ENCODE measurements around the gene RPL22L1. TPM values are rescaled to one million over a fixed set of nuclear protein-coding genes. Genes with fewer than 3 reads are reported as not detected.
A peak's percentile ranks its signal among the peaks of the same experiment; 100 is the strongest.
"Not testable (repeated sequence)": the region's sequence is repeated elsewhere in the genome, so short reads cannot be mapped to it uniquely, and the experiment has no call there.

RPL22L1 gene
- total and polyA plus RNA-seq, 4 donors: 21.3 to 252 (median 114) TPM

DNA sequence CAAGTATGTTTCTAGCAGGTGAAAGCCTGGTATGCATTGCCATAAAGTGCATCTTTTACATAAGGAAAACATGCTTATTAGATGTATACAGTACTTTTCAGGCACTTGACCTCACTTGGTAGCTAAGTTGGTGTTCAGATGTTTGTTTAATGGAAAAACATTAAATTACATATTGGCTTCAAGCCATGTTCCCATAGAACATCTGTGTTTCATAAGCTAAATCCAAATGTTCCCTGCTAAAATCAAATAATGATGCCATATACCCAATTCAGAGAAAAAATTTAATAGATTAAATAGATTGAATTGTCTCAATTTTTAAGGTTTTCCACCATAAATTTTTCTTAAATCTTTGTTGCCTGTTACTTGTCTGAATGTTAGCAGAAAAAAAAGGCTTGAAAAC, 19.1 kb upstream of the RPL22L1 start:
- no peak overlapping the region for H3K27ac ChIP-seq (ENCODE audit: low read depth in 1 of 2, low read length in 1 of 2)
- no peak for ATAC-seq (ENCODE audit: insufficient read depth, low FRiP score)
- H3K9ac ChIP-seq (ENCODE audit: insufficient read depth in 1 of 2, low read length in 2 of 2): no peak overlapping the region
- H3K4me3 ChIP-seq: no peak overlapping the region
- DNase-seq: peak in 2 of 3 donors; percentile 44 to 61
- TF ChIP-seq, protein P1, sequence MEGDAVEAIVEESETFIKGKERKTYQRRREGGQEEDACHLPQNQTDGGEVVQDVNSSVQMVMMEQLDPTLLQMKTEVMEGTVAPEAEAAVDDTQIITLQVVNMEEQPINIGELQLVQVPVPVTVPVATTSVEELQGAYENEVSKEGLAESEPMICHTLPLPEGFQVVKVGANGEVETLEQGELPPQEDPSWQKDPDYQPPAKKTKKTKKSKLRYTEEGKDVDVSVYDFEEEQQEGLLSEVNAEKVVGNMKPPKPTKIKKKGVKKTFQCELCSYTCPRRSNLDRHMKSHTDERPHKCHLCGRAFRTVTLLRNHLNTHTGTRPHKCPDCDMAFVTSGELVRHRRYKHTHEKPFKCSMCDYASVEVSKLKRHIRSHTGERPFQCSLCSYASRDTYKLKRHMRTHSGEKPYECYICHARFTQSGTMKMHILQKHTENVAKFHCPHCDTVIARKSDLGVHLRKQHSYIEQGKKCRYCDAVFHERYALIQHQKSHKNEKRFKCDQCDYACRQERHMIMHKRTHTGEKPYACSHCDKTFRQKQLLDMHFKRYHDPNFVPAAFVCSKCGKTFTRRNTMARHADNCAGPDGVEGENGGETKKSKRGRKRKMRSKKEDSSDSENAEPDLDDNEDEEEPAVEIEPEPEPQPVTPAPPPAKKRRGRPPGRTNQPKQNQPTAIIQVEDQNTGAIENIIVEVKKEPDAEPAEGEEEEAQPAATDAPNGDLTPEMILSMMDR (IDR thresholded peaks at IDR 0.05; ENCODE audit: control extremely low read depth, extremely low read depth): no peak
- H3K9me3 ChIP-seq (ENCODE audit: control insufficient read depth in 4 of 4, insufficient read depth in 3 of 4, low read length in 3 of 4): no peaks in the 10 kb centered on the region
- H3K27me3 ChIP-seq (ENCODE audit: control insufficient read depth in 3 of 3, insufficient read depth in 3 of 3, low read length in 2 of 3): no peaks in the 10 kb centered on the region
- H3K4me1 ChIP-seq (ENCODE audit: control insufficient read depth in 5 of 5, insufficient read depth in 5 of 5, low read length in 5 of 5): peaks cover 0 to 5% (median 0%) of the 10 kb centered on the region in 5 donors
- H3K36me3 ChIP-seq (ENCODE audit: control insufficient read depth in 4 of 4, insufficient read depth in 4 of 4, low read length in 4 of 4): no peaks in the 10 kb centered on the region

DNA sequence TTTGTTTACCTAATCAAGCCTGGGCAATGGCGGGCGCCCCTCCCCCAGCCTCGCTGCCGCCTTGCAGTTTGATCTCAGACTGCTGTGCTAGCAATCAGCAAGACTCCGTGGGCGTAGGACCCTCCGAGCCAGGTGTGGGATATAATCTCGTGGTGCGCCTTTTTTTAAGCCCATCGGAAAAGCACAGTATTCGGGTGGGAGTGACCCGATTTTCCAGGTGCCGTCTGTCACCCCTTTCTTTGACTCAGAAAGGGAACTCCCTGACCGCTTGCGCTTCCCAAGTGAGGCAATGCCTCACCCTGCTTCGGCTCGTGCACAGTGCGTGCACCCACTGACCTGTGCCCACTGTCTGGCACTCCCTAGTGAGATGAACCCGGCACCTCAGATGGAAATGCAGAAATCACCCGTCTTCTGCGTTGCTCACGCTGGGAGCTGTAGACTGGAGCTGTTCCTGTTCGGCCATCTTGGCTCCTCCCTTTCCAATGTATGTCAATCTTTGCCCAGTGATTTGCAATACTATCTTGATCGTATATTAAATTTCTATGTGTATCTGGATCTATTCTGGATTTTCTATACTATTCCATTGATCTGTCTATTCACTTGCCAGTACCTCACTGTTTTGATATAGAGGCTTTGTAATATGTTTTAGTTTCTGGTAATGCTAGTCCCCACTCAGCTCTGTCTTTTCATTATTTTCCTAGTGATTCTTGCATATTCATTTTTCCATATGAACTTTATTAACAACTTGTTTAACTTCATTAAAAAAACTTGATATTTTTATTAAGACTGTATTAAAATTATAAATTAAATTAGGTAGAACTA, 14.3 kb upstream of the RPL22L1 start:
- not testable (repeated sequence) for H3K9me3 ChIP-seq (ENCODE audit: control insufficient read depth in 4 of 4, insufficient read depth in 3 of 4, low read length in 3 of 4); DNase-seq; H3K4me3 ChIP-seq; H3K27ac ChIP-seq (ENCODE audit: low read depth in 1 of 2, low read length in 1 of 2); H3K36me3 ChIP-seq (ENCODE audit: control insufficient read depth in 4 of 4, insufficient read depth in 4 of 4, low read length in 4 of 4); H3K4me1 ChIP-seq (ENCODE audit: control insufficient read depth in 5 of 5, insufficient read depth in 5 of 5, low read length in 5 of 5); H3K27me3 ChIP-seq (ENCODE audit: control insufficient read depth in 3 of 3, insufficient read depth in 3 of 3, low read length in 2 of 3); H3K9ac ChIP-seq (ENCODE audit: insufficient read depth in 1 of 2, low read length in 2 of 2); ATAC-seq (ENCODE audit: insufficient read depth, low FRiP score)
- WGBS, 2 donors: 92 to 94% methylated on average over 20 of the region's 24 CpGs

DNA sequence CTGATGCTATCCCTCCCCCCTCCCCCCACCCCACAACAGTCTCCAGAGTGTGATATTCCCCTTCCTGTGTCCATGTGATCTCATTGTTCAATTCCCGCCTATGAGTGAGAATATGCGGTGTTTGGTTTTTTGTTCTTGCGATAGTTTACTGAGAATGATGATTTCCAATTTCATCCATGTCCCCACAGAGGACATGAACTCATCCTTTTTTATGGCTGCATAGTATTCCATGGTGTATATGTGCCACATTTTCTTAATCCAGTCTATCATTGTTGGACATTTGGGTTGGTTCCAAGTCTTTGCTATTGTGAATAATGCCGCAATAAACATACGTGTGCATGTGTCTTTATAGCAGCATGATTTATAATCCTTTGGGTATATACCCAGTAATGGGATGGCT, 8.7 kb upstream of the RPL22L1 start:
- not testable (repeated sequence) for H3K27ac ChIP-seq (ENCODE audit: low read depth in 1 of 2, low read length in 1 of 2); H3K9me3 ChIP-seq (ENCODE audit: control insufficient read depth in 4 of 4, insufficient read depth in 3 of 4, low read length in 3 of 4); DNase-seq; H3K4me1 ChIP-seq (ENCODE audit: control insufficient read depth in 5 of 5, insufficient read depth in 5 of 5, low read length in 5 of 5); H3K36me3 ChIP-seq (ENCODE audit: control insufficient read depth in 4 of 4, insufficient read depth in 4 of 4, low read length in 4 of 4); H3K4me3 ChIP-seq; H3K9ac ChIP-seq (ENCODE audit: insufficient read depth in 1 of 2, low read length in 2 of 2); ATAC-seq (ENCODE audit: insufficient read depth, low FRiP score); H3K27me3 ChIP-seq (ENCODE audit: control insufficient read depth in 3 of 3, insufficient read depth in 3 of 3, low read length in 2 of 3)
- WGBS, 2 donors: 92 to 100% methylated on average over 1 to 2 of the region's 5 CpGs

DNA sequence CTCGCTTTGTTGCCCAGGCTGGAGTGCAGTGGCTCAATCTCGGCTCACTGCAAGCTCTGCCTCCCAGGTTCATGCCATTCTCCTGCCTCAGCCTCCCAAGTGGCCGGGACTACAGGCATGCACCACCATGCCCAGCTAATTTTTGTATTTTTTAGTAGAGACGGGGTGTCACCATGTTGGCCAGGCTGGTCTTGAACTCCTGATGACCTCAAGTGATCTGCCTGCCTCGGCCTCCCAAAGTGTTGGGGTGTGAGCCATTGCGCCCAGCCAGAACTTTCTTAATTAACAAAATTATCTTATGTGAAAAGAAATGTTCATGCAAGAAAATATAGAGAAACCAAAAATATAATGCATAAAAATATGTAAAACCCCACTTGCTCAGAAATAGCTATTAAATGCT, 7.3 kb upstream of the RPL22L1 start:
- H3K27ac ChIP-seq (ENCODE audit: low read depth in 1 of 2, low read length in 1 of 2); H3K9ac ChIP-seq (ENCODE audit: insufficient read depth in 1 of 2, low read length in 2 of 2); H3K9me3 ChIP-seq (ENCODE audit: control insufficient read depth in 4 of 4, insufficient read depth in 3 of 4, low read length in 3 of 4); H3K4me3 ChIP-seq; ATAC-seq (ENCODE audit: insufficient read depth, low FRiP score); H3K27me3 ChIP-seq (ENCODE audit: control insufficient read depth in 3 of 3, insufficient read depth in 3 of 3, low read length in 2 of 3); H3K4me1 ChIP-seq (ENCODE audit: control insufficient read depth in 5 of 5, insufficient read depth in 5 of 5, low read length in 5 of 5); DNase-seq; H3K36me3 ChIP-seq (ENCODE audit: control insufficient read depth in 4 of 4, insufficient read depth in 4 of 4, low read length in 4 of 4): not testable (repeated sequence)
- WGBS, 2 donors: 94 to 98% methylated on average over 6 of the region's 6 CpGs

DNA sequence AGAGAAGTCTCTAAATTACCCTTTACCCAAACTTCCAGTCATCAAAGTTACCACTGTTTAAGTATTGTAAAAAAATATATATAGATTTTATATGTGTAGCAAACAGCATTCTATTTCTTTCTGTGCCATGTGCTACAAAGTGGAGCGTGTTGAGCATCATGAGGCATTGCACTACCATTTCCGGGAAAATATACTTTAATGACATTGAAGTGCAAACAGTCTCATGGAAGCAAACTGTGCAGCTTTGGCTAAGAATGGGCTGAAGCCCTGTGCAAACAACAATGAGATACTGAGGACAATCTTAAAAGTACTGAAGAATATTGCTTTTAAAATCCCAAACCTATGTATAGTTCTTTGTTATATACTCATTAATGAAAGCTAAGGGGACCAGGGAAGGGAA, 6.5 kb upstream of the RPL22L1 start:
- H3K36me3 ChIP-seq (ENCODE audit: control insufficient read depth in 4 of 4, insufficient read depth in 4 of 4, low read length in 4 of 4): no peaks in the 10 kb centered on the region
- no peaks in the 10 kb centered on the region for H3K4me1 ChIP-seq (ENCODE audit: control insufficient read depth in 5 of 5, insufficient read depth in 5 of 5, low read length in 5 of 5)
- H3K27me3 ChIP-seq (ENCODE audit: control insufficient read depth in 3 of 3, insufficient read depth in 3 of 3, low read length in 2 of 3): no peaks in the 10 kb centered on the region
- H3K4me3 ChIP-seq: no peak overlapping the region
- no peak overlapping the region for H3K9ac ChIP-seq (ENCODE audit: insufficient read depth in 1 of 2, low read length in 2 of 2)
- peaks cover 0 to 3% (median 0%) of the 10 kb centered on the region in 4 donors for H3K9me3 ChIP-seq (ENCODE audit: control insufficient read depth in 4 of 4, insufficient read depth in 3 of 4, low read length in 3 of 4)
- DNase-seq (no peak), ATAC-seq (ENCODE audit: insufficient read depth, low FRiP score) (no peak)
- 75 to 84% methylated on average over 2 of the region's 2 CpGs for WGBS, 2 donors
- TF ChIP-seq, protein P1 (IDR thresholded peaks at IDR 0.05; ENCODE audit: control extremely low read depth, extremely low read depth): no peak
- no peak overlapping the region for H3K27ac ChIP-seq (ENCODE audit: low read depth in 1 of 2, low read length in 1 of 2)

Data from lung (tissue), 12 donors.